Activated T-cell treated with anti-CD3 and anti-CD28 coated beads, Interleukin-2, amount 50 U/mL, for 72 hours (primary cell): ENCODE data around the gene KRTAP10-5. TPM values are rescaled to one million over a fixed set of nuclear protein-coding genes. Genes with fewer than 3 reads are reported as not detected.
"Not testable (repeated sequence)": the region's sequence is repeated elsewhere in the genome, so short reads cannot be mapped to it uniquely, and the experiment has no call there.

ENCODE experiments used
- ATAC-seq, 2 donors: fragments of 150-1000 bp; cut with Tn5 transposase; replicated peaks in 1 of 2; 2 replicates each; pipeline ENCODE4 v1.10.0; 2021; ENCODE audit warnings: moderate library complexity in 2 of 2, mild to moderate bottlenecking in 1 of 2
- DNase-seq, 2 donors: peaks; one replicate each; pipeline ENCODE4 v3.0.0; 2021 to 2022; ENCODE audit warnings: mixed read lengths in 1 of 2
- H3K27ac Mint-ChIP-seq: one replicate; pipeline ENCODE4 v1.8.0; 2022; ENCODE audit warnings: mild to moderate bottlenecking, moderate library complexity, mixed read lengths
- H3K27me3 Mint-ChIP-seq: one replicate; pipeline ENCODE4 v1.8.0; 2022; ENCODE audit warnings: low read depth, mixed read lengths
- H3K36me3 Mint-ChIP-seq, 2 donors: one replicate each; pipeline ENCODE4 v1.8.0; 2022; ENCODE audit warnings: mixed read lengths in 2 of 2, mild to moderate bottlenecking in 1 of 2; ENCODE audit not compliant: insufficient read depth in 2 of 2
- H3K4me1 Mint-ChIP-seq: one replicate; pipeline ENCODE4 v1.8.0; 2022; ENCODE audit warnings: low read depth, mixed read lengths
- H3K4me3 Mint-ChIP-seq, 2 donors: one replicate each; pipeline ENCODE4 v1.8.0; 2022; ENCODE audit warnings: mild to moderate bottlenecking in 2 of 2, mixed read lengths in 2 of 2, moderate library complexity in 2 of 2
- H3K9me3 Mint-ChIP-seq, 2 donors: one replicate each; pipeline ENCODE4 v1.8.0; 2022; ENCODE audit warnings: mixed read lengths in 2 of 2
- total RNA-seq, 2 donors: library from RNA; stranded (reverse); gene quantifications; one replicate each; pipeline ENCODE4 v1.2.3, GENCODE V29; 2022

The KRTAP10-5 gene
- total RNA-seq, 2 donors from 2014 or later = not detected

GRCh38 chr21:44592446-44593311 is 12.3 kb upstream of the KRTAP10-5 start, which contains the start of gene KRTAP10-6:
TSS of gene KRTAP10-6 (minus strand) at chr21:44592505. CDS start at chr21:44592484, 21 bp downstream.
- DNase-seq (no peak), ATAC-seq (no peak)
- Mint-ChIP-seq H3K27ac (no peak within 1 kb of the TSS), H3K27me3 (no peaks in the 10 kb centered on the region), H3K4me1 (no peaks in the 10 kb centered on the region), H3K4me3 (no peak within 1 kb of the TSS), H3K9me3 (no peaks in the 10 kb centered on the region), H3K36me3 (no peaks in the 10 kb centered on the region)

- H3K4me3 Mint-ChIP-seq = not testable (repeated sequence)
Measured at GRCh38 chr21:44591801-44592130, 11.4 kb upstream of the KRTAP10-5 start.

GRCh38 chr21:44590897-44591800 is 10.7 kb upstream of the KRTAP10-5 start:
- not testable (repeated sequence) for DNase-seq, H3K4me3 Mint-ChIP-seq, H3K36me3 Mint-ChIP-seq, H3K4me1 Mint-ChIP-seq, H3K9me3 Mint-ChIP-seq, H3K27ac Mint-ChIP-seq, ATAC-seq
- peaks cover 10% of the 10 kb centered on the region for H3K27me3 Mint-ChIP-seq

More at GRCh38 chr21:44591801-44592130, 11.4 kb upstream of the KRTAP10-5 start:
- H3K4me1 Mint-ChIP-seq, DNase-seq, H3K27ac Mint-ChIP-seq, H3K9me3 Mint-ChIP-seq, ATAC-seq, H3K36me3 Mint-ChIP-seq, H3K27me3 Mint-ChIP-seq: not testable (repeated sequence)

GRCh38 chr21:44590311-44590721 is 9.9 kb upstream of the KRTAP10-5 start:
- Mint-ChIP-seq H3K4me3 (no peak overlapping the region), H3K9me3 (no peaks in the 10 kb centered on the region), H3K27me3 (peaks cover 14% of the 10 kb centered on the region), H3K4me1 (no peaks in the 10 kb centered on the region), H3K36me3 (no peaks in the 10 kb centered on the region), H3K27ac (no peak overlapping the region)
- DNase-seq (no peak), ATAC-seq (no peak)

GRCh38 chr21:44589586-44590305 is 9.3 kb upstream of the KRTAP10-5 start:
- Mint-ChIP-seq H3K4me3 (no peak overlapping the region), H3K36me3 (no peaks in the 10 kb centered on the region), H3K4me1 (no peaks in the 10 kb centered on the region), H3K27ac (no peak overlapping the region), H3K27me3 (peaks cover 16% of the 10 kb centered on the region), H3K9me3 (no peaks in the 10 kb centered on the region)
- DNase-seq = no peak
- no peak for ATAC-seq

- DNase-seq = no peak
Measured at GRCh38 chr21:44589094-44589493, 8.7 kb upstream of the KRTAP10-5 start.

GRCh38 chr21:44585892-44586291 is 5.5 kb upstream of the KRTAP10-5 start:
- peaks cover 7% of the 10 kb centered on the region in 2 donors for H3K9me3 Mint-ChIP-seq
- peaks cover 5 to 13% of the 10 kb centered on the region in 2 donors for H3K36me3 Mint-ChIP-seq
- H3K4me3 Mint-ChIP-seq = no peak overlapping the region
- DNase-seq (no peak), ATAC-seq (no peak)
- peaks cover 13% of the 10 kb centered on the region for H3K4me1 Mint-ChIP-seq
- no peak overlapping the region for H3K27ac Mint-ChIP-seq
- H3K27me3 Mint-ChIP-seq = peaks cover 16% of the 10 kb centered on the region

More at GRCh38 chr21:44589094-44589493, 8.7 kb upstream of the KRTAP10-5 start:
- peaks cover 6% of the 10 kb centered on the region for H3K4me1 Mint-ChIP-seq
- H3K4me3 Mint-ChIP-seq = no peak overlapping the region
- H3K27me3 Mint-ChIP-seq = peaks cover 16% of the 10 kb centered on the region
- H3K9me3 Mint-ChIP-seq = no peaks in the 10 kb centered on the region
- H3K36me3 Mint-ChIP-seq = no peaks in the 10 kb centered on the region
- H3K27ac Mint-ChIP-seq = no peak overlapping the region
- ATAC-seq = no peak

GRCh38 chr21:44583800-44584147 is 3.4 kb upstream of the KRTAP10-5 start:
- DNase-seq (peak; percentile 21 to 53), ATAC-seq (peak; percentile 90 to 100)
- H3K36me3 Mint-ChIP-seq = peaks cover 7 to 19% of the 10 kb centered on the region in 2 donors
- H3K9me3 Mint-ChIP-seq = peaks cover 12 to 13% of the 10 kb centered on the region in 2 donors
- no peak overlapping the region for H3K27ac Mint-ChIP-seq
- peaks cover 16% of the 10 kb centered on the region for H3K27me3 Mint-ChIP-seq
- peaks cover 13% of the 10 kb centered on the region for H3K4me1 Mint-ChIP-seq
- no peak overlapping the region for H3K4me3 Mint-ChIP-seq

- ATAC-seq = no peak
- peaks cover 16% of the 10 kb centered on the region for H3K27me3 Mint-ChIP-seq
- no peak overlapping the region for H3K27ac Mint-ChIP-seq
Measured at GRCh38 chr21:44583089-44583799, 2.8 kb upstream of the KRTAP10-5 start.

GRCh38 chr21:44582055-44582454 is 1.7 kb upstream of the KRTAP10-5 start:
- ATAC-seq (no peak), DNase-seq (no peak)
- H3K4me1 Mint-ChIP-seq = peaks cover 13% of the 10 kb centered on the region
- H3K4me3 Mint-ChIP-seq = no peak overlapping the region
- H3K36me3 Mint-ChIP-seq = peaks cover 16 to 24% of the 10 kb centered on the region in 2 donors
- H3K27me3 Mint-ChIP-seq = peaks cover 14% of the 10 kb centered on the region
- peaks cover 12 to 20% of the 10 kb centered on the region in 2 donors for H3K9me3 Mint-ChIP-seq
- H3K27ac Mint-ChIP-seq = no peak overlapping the region

More at GRCh38 chr21:44583089-44583799, 2.8 kb upstream of the KRTAP10-5 start:
- Mint-ChIP-seq H3K4me3 (no peak overlapping the region), H3K36me3 (peaks cover 8 to 19% of the 10 kb centered on the region in 2 donors), H3K4me1 (peaks cover 13% of the 10 kb centered on the region), H3K9me3 (peaks cover 12 to 15% of the 10 kb centered on the region in 2 donors)
- no peak for DNase-seq

- H3K4me3 Mint-ChIP-seq = no peak overlapping the region
- no peak for ATAC-seq
Measured at GRCh38 chr21:44581158-44581557, 754 bp upstream of the KRTAP10-5 start.

GRCh38 chr21:44579833-44580144 is 615 bp downstream of the KRTAP10-5 start:
- Mint-ChIP-seq H3K36me3 (peaks cover 18 to 24% of the 10 kb centered on the region in 2 donors), H3K27me3 (peaks cover 4% of the 10 kb centered on the region), H3K4me3 (no peak overlapping the region), H3K4me1 (peaks cover 13% of the 10 kb centered on the region), H3K9me3 (peaks cover 12 to 20% of the 10 kb centered on the region in 2 donors), H3K27ac (no peak overlapping the region)
- DNase-seq = no peak
- ATAC-seq = no peak

More at GRCh38 chr21:44581158-44581557, 754 bp upstream of the KRTAP10-5 start:
- no peak for DNase-seq
- H3K4me1 Mint-ChIP-seq = peaks cover 13% of the 10 kb centered on the region
- peaks cover 18 to 24% of the 10 kb centered on the region in 2 donors for H3K36me3 Mint-ChIP-seq
- peaks cover 12 to 20% of the 10 kb centered on the region in 2 donors for H3K9me3 Mint-ChIP-seq
- peaks cover 6% of the 10 kb centered on the region for H3K27me3 Mint-ChIP-seq
- H3K27ac Mint-ChIP-seq = no peak overlapping the region
